Endodermal cell (in vitro differentiated cells): ENCODE data around the gene RBBP8. TPM values are rescaled to one million over a fixed set of nuclear protein-coding genes. Genes with fewer than 3 reads are reported as not detected.

Experiments
- DNase-seq: peaks from one replicate; pipeline ENCODE4 v3.0.0-alpha.2; 2017
- H3K27ac ChIP-seq: 2 replicates; pipeline ENCODE4 v1.5.1; 2013; ENCODE audit warnings: mild to moderate bottlenecking, low read depth, low read length, moderate library complexity
- H3K27me3 ChIP-seq: 2 replicates; pipeline ENCODE4 v1.6.1; 2013; ENCODE audit warnings: mild to moderate bottlenecking, low read length, moderate library complexity; ENCODE audit not compliant: insufficient read depth, control insufficient read depth, poor library complexity, severe bottlenecking
- H3K36me3 ChIP-seq: 2 replicates; pipeline ENCODE4 v1.7.0; 2013; ENCODE audit warnings: mild to moderate bottlenecking, low read length, moderate library complexity; ENCODE audit not compliant: control insufficient read depth, insufficient read depth
- H3K4me1 ChIP-seq: one replicate; pipeline ENCODE4 v1.7.0; 2013; ENCODE audit warnings: low read length; ENCODE audit not compliant: control insufficient read depth, insufficient read depth
- H3K4me3 ChIP-seq: 2 replicates; pipeline ENCODE4 v1.5.1; 2013; ENCODE audit warnings: mild to moderate bottlenecking, low read length, moderate library complexity
- H3K9ac ChIP-seq: 2 replicates; pipeline ENCODE4 v1.6.1; 2013; ENCODE audit warnings: mild to moderate bottlenecking, low read length, moderate library complexity; ENCODE audit not compliant: poor library complexity, severe bottlenecking; ENCODE audit errors: extremely low read depth
- H3K9me3 ChIP-seq: 2 replicates; pipeline ENCODE4 v1.6.1; 2013; ENCODE audit warnings: mild to moderate bottlenecking, low read length, moderate library complexity; ENCODE audit not compliant: control insufficient read depth
- H3K27ac Mint-ChIP-seq: 2 replicates; pipeline ENCODE4 v1.8.0; 2020; ENCODE audit warnings: mixed read lengths
- H3K27me3 Mint-ChIP-seq: 2 replicates; pipeline ENCODE4 v1.8.0; 2021; ENCODE audit warnings: mild to moderate bottlenecking, mixed read lengths; ENCODE audit not compliant: insufficient read depth
- H3K36me3 Mint-ChIP-seq: 2 replicates; pipeline ENCODE4 v1.8.0; 2020; ENCODE audit warnings: low read depth, mixed read lengths
- H3K4me1 Mint-ChIP-seq: 2 replicates; pipeline ENCODE4 v1.8.0; 2020; ENCODE audit warnings: mixed read lengths
- H3K4me3 Mint-ChIP-seq: 2 replicates; pipeline ENCODE4 v1.8.0; 2020; ENCODE audit warnings: mild to moderate bottlenecking, moderate library complexity, mixed read lengths
- H3K9me3 Mint-ChIP-seq: 2 replicates; pipeline ENCODE4 v1.8.0; 2020; ENCODE audit warnings: mild to moderate bottlenecking, mixed read lengths
- WGBS, 2 experiments: methylation state at CpG; one replicate each; pipeline versions ENCODE4 v1.1.5 to v1.1.7; 2013; ENCODE audit warnings: missing lambda C conversion rate in 2 of 2, mixed read lengths in 1 of 2; ENCODE audit not compliant: insufficient coverage in 1 of 2, insufficient read length in 1 of 2; 5-methylcytosine and 5-hydroxymethylcytosine counted together
- total RNA-seq, 2 donors: library from RNA; stranded (reverse); fragmentation: NEBNext Ultra II Directional in 1 of 2; extraction: Animal tissue kit (Norgen Biotek cat#: 25700) in 1 of 2; gene quantifications; 2 replicates in 1 of 2; 3 replicates in 1 of 2; pipeline ENCODE4 v1.2.1, GENCODE V29; 2021
- TF ChIP-seq, protein P1 (sequence below): fragments of 200-600 bp; sonication (generic); conservative IDR thresholded peaks from 2 replicates; pipeline ENCODE4 v1.5.0; 2021; ENCODE audit warnings: antibody characterized with exemption, mild to moderate bottlenecking

Gene RBBP8
- total RNA-seq, 2 donors from 2014 or later, result 44.3 to 55.5 TPM

DNA sequence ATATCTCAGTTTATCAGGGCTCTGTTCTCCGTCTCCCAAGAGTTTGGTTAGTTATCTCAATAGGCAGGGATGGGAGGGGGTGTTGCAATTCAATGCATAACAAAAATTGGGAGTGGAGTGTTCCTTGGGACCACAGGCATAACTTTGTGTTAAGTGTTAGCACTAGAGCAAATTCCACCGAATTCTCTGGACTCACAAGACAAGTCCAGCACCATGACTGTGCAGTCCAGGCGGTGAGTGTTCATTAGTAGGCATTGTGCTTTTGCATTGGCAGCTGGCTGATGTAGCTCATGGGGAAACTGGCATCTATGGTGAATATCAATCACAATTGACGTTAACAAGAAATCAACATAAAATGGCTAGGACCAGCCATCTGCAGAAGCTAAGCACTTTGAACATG lies 123.2 kb downstream of the RBBP8 start:
- H3K4me3 ChIP-seq, result no peak overlapping the region
- Mint-ChIP-seq H3K27ac (no peak overlapping the region), H3K27me3 (no peaks in the 10 kb centered on the region), H3K4me1 (peaks cover 8% of the 10 kb centered on the region), H3K9me3 (no peaks in the 10 kb centered on the region), H3K36me3 (no peaks in the 10 kb centered on the region), H3K4me3 (no peak overlapping the region)
- H3K9me3 ChIP-seq, result no peaks in the 10 kb centered on the region
- WGBS, 2 experiments, result 89 to 100% methylated on average over 3 to 4 of the region's 4 CpGs
- no peak overlapping the region for H3K9ac ChIP-seq
- no peaks in the 10 kb centered on the region for H3K27me3 ChIP-seq
- H3K4me1 ChIP-seq, result peaks cover 2% of the 10 kb centered on the region
- no peaks in the 10 kb centered on the region for H3K36me3 ChIP-seq
- TF ChIP-seq, protein P1, sequence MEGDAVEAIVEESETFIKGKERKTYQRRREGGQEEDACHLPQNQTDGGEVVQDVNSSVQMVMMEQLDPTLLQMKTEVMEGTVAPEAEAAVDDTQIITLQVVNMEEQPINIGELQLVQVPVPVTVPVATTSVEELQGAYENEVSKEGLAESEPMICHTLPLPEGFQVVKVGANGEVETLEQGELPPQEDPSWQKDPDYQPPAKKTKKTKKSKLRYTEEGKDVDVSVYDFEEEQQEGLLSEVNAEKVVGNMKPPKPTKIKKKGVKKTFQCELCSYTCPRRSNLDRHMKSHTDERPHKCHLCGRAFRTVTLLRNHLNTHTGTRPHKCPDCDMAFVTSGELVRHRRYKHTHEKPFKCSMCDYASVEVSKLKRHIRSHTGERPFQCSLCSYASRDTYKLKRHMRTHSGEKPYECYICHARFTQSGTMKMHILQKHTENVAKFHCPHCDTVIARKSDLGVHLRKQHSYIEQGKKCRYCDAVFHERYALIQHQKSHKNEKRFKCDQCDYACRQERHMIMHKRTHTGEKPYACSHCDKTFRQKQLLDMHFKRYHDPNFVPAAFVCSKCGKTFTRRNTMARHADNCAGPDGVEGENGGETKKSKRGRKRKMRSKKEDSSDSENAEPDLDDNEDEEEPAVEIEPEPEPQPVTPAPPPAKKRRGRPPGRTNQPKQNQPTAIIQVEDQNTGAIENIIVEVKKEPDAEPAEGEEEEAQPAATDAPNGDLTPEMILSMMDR, result no peak
- H3K27ac ChIP-seq, result no peak overlapping the region
- DNase-seq, result no peak

DNA sequence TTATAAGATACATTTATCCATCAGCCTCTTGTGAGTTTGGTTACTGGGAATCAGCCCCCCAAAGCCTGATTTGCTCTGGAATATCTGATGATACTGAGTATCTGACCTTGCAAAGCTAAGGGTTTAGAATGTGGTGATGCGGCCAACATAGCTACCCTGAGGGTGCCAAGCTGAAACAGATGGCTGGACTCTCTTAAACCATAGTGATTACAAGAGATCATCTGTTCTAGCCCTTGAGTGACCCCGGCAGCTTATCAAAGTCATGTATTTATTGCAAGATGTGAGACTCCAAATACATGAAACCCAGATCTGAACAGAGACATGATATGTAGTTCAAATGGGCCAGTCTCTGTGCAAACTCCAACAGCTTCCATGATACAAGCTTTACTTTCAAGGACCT lies 124.0 kb downstream of the RBBP8 start:
- Mint-ChIP-seq H3K4me1 (peaks cover 8% of the 10 kb centered on the region), H3K4me3 (no peak overlapping the region), H3K36me3 (no peaks in the 10 kb centered on the region), H3K27me3 (no peaks in the 10 kb centered on the region), H3K27ac (no peak overlapping the region), H3K9me3 (no peaks in the 10 kb centered on the region)
- H3K4me3 ChIP-seq, result no peak overlapping the region
- no peak for DNase-seq
- 89 to 97% methylated on average over 2 of the region's 2 CpGs for WGBS, 2 experiments
- H3K36me3 ChIP-seq, result no peaks in the 10 kb centered on the region
- TF ChIP-seq, protein P1, result no peak
- no peak overlapping the region for H3K27ac ChIP-seq
- no peak overlapping the region for H3K9ac ChIP-seq
- no peaks in the 10 kb centered on the region for H3K9me3 ChIP-seq
- no peaks in the 10 kb centered on the region for H3K27me3 ChIP-seq
- H3K4me1 ChIP-seq, result peaks cover 2% of the 10 kb centered on the region

DNA sequence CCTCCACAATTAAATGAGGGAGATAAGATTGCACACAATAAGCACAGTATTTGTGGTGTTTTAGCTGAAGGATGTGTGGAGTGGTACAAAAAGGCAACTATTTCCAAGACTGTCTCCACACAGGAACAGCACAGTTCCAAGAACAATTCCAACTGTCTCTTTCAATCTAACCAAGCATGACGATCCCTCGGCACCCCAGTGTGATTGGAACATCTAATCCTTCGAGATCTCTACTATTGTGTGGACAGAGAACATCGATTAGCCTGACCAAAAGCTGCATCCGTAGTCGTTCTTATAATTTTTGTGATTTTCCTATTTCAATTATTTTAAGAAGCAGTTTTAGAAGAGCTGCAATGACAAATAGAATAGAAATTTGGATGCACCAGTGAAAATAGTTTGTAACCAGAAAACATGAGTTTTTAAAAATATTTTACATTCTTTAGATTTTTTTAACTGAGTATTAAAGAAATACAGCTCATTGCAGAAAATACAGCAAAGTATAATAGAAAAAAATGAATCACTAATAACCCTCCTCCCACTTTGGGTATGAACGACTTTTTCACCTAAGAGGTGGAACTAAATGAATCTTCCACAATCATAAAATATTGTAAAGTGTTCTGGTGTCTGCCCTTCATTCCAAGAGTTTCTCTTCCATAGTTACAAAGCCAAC lies 125.8 kb downstream of the RBBP8 start:
- Histone ChIP-seq H3K27ac (no peak overlapping the region), H3K9me3 (peaks cover 9% of the 10 kb centered on the region), H3K9ac (no peak overlapping the region), H3K4me1 (no peaks in the 10 kb centered on the region), H3K27me3 (no peaks in the 10 kb centered on the region), H3K4me3 (no peak overlapping the region), H3K36me3 (no peaks in the 10 kb centered on the region)
- H3K9me3 Mint-ChIP-seq, result peaks cover 12% of the 10 kb centered on the region
- no peaks in the 10 kb centered on the region for H3K27me3 Mint-ChIP-seq
- TF ChIP-seq, protein P1, result no peak
- H3K36me3 Mint-ChIP-seq, result no peaks in the 10 kb centered on the region
- no peak for DNase-seq
- H3K27ac Mint-ChIP-seq, result no peak overlapping the region
- peaks cover 5% of the 10 kb centered on the region for H3K4me1 Mint-ChIP-seq
- 78 to 91% methylated on average over 3 to 7 of the region's 7 CpGs for WGBS, 2 experiments
- H3K4me3 Mint-ChIP-seq, result no peak overlapping the region
